Measurements from ENCODE around the gene LRRC25. TPM values are rescaled to one million over a fixed set of nuclear protein-coding genes. Genes with fewer than 3 reads are reported as not detected.

LRRC25 gene
- total and polyA plus RNA-seq, 2 donors (not counting 3 experiments of a cell fraction or from before 2014, with no cell fraction given) = not detected

- dilution Hi-C loops (cut with MboI; ENCODE audit: extremely low pct_ligation_motif_present, low sequenced_read_pairs) (no loop called here), intact Hi-C loops (cut with micrococcal nuclease) (no loop called here)
- CTCF ChIA-PET = interaction anchor here (0.9 to 11.1 kb wide), 8 partner anchors 11 to 138 kb away, joined by 3 to 119 read pairs (median 8); partner anchors contain the start of genes GDF15 and JUND
These were observed 20.6 kb upstream of the LRRC25 start for GRCh38 chr19:18418029-18418482.

GRCh38 chr19:18417250-18418028, 20.0 kb upstream of the LRRC25 start:
- H3K9me3 ChIP-seq (replicated peaks; ENCODE audit: control insufficient read depth, insufficient read depth, low read length) = no peaks in the 10 kb centered on the region
- H4K20me1 ChIP-seq (replicated peaks; ENCODE audit: control insufficient read depth, extremely low read depth, insufficient read depth, low read length) = no peaks in the 10 kb centered on the region
- peaks cover 41% of the 10 kb centered on the region for H3K4me1 ChIP-seq (ENCODE audit: control insufficient read depth, extremely low read depth, insufficient read depth, low read length)
- peak overlapping the region; percentile 59 for H3K4me2 ChIP-seq (ENCODE audit: insufficient read depth, low read length)
- ChIA-PET CTCF (interaction anchor here (0.9 to 11.1 kb wide), 9 partner anchors 11 to 137 kb away, joined by 3 to 119 read pairs (median 8); partner anchors contain the start of genes GDF15 and JUND), POLR2A (interaction anchor here (0.5 to 5.8 kb wide), 3 partner anchors 32 to 328 kb away, joined by 5 to 58 read pairs (median 8); partner anchors contain the start of genes GDF15 and JUND)
- H3K27me3 ChIP-seq (ENCODE audit: control insufficient read depth in 2 of 2, insufficient read depth in 2 of 2, low read length in 2 of 2) = no peaks in the 10 kb centered on the region
- intact Hi-C loops (cut with micrococcal nuclease) (loop anchor here (2.0 kb wide), 5 partner anchors 31 to 225 kb away; partner anchors contain the start of genes GDF15 and MPV17L2), dilution Hi-C loops (cut with MboI; ENCODE audit: extremely low pct_ligation_motif_present, low sequenced_read_pairs) (no loop called here)
- H3K9ac ChIP-seq (replicated peaks; ENCODE audit: extremely low read depth, insufficient read depth, low read length) = peak overlapping the region; percentile 88
- H3K4me3 ChIP-seq (replicated peaks in 1 of 3; ENCODE audit: insufficient read depth in 1 of 3, low read depth in 1 of 3, low read length in 3 of 3) = peak overlapping the region in 1 of 3 experiments; percentile 17
- TF ChIP-seq JUN (IDR thresholded peaks at IDR 0.05; ENCODE audit: borderline replicate concordance, insufficient read depth, insufficient read length, low read depth) = no peak
- peak; percentile 92 for TF ChIP-seq POLR2AphosphoS5 (IDR thresholded peaks at IDR 0.05; ENCODE audit: insufficient read depth, low read depth, low read length)
- H3K79me2 ChIP-seq (ENCODE audit: control insufficient read depth, insufficient read depth, low read length) = peaks cover 31% of the 10 kb centered on the region
- no peaks in the 10 kb centered on the region for H3K36me3 ChIP-seq (ENCODE audit: control insufficient read depth in 2 of 2, extremely low read depth in 1 of 2, insufficient read depth in 2 of 2, low read length in 2 of 2)
- peak overlapping the region; percentile 63 for H2AFZ ChIP-seq (ENCODE audit: low read depth, low read length)
- peak; percentile 79 for FAIRE-seq
- DNase-seq (ENCODE audit: low read depth, low spot score) = peak; percentile 85
- TSS peak; percentile 51 for BruUV-seq (replicated peaks)
- H3K27ac ChIP-seq (ENCODE audit: insufficient read depth, low read depth, low read length) = peak overlapping the region; percentile 98
- H3K9me1 ChIP-seq (replicated peaks; ENCODE audit: control insufficient read depth, extremely low read depth, insufficient read depth, low read length) = no peaks in the 10 kb centered on the region

More at GRCh38 chr19:18418029-18418482, 20.6 kb upstream of the LRRC25 start:
- H3K9ac ChIP-seq (replicated peaks; ENCODE audit: extremely low read depth, insufficient read depth, low read length) = no peak overlapping the region
- H3K9me1 ChIP-seq (replicated peaks; ENCODE audit: control insufficient read depth, extremely low read depth, insufficient read depth, low read length) = no peaks in the 10 kb centered on the region
- no peak for TF ChIP-seq GATA2 (IDR thresholded peaks at IDR 0.05; ENCODE audit: insufficient read depth, insufficient read length, low read depth, low read length)
- TF ChIP-seq MAX (IDR thresholded peaks at IDR 0.05; ENCODE audit: insufficient read depth, insufficient read length) = peak; percentile 18
- TF ChIP-seq FOS (IDR thresholded peaks at IDR 0.05; ENCODE audit: borderline replicate concordance, insufficient read depth, low read length) = no peak
- peaks cover 37% of the 10 kb centered on the region for H3K79me2 ChIP-seq (ENCODE audit: control insufficient read depth, insufficient read depth, low read length)
- no TSS peak for BruUV-seq (replicated peaks)
- H3K27ac ChIP-seq (ENCODE audit: insufficient read depth, low read depth, low read length) = peak overlapping the region; percentile 7
- H3K9me3 ChIP-seq (replicated peaks; ENCODE audit: control insufficient read depth, insufficient read depth, low read length) = no peaks in the 10 kb centered on the region
- no peak for FAIRE-seq
- no peak overlapping the region for H2AFZ ChIP-seq (ENCODE audit: low read depth, low read length)
- DNase-seq (ENCODE audit: low read depth, low spot score) = no peak
- POLR2A ChIA-PET = interaction anchor here (0.5 to 5.8 kb wide), 4 partner anchors 32 to 329 kb away, joined by 5 to 58 read pairs (median 8); partner anchors contain the start of genes GDF15 and JUND
- H3K4me2 ChIP-seq (ENCODE audit: insufficient read depth, low read length) = no peak overlapping the region
- no peaks in the 10 kb centered on the region for H3K36me3 ChIP-seq (ENCODE audit: control insufficient read depth in 2 of 2, extremely low read depth in 1 of 2, insufficient read depth in 2 of 2, low read length in 2 of 2)
- no peaks in the 10 kb centered on the region for H3K27me3 ChIP-seq (ENCODE audit: control insufficient read depth in 2 of 2, insufficient read depth in 2 of 2, low read length in 2 of 2)
- no peak overlapping the region for H3K4me3 ChIP-seq (replicated peaks in 1 of 3; ENCODE audit: insufficient read depth in 1 of 3, low read depth in 1 of 3, low read length in 3 of 3)
- H3K4me1 ChIP-seq (ENCODE audit: control insufficient read depth, extremely low read depth, insufficient read depth, low read length) = peaks cover 46% of the 10 kb centered on the region
- H4K20me1 ChIP-seq (replicated peaks; ENCODE audit: control insufficient read depth, extremely low read depth, insufficient read depth, low read length) = no peaks in the 10 kb centered on the region

Data from endothelial cell of umbilical vein (primary cell).